ENCODE results near the gene STT3B. TPM values are rescaled to one million over a fixed set of nuclear protein-coding genes. Genes with fewer than 3 reads are reported as not detected.

The STT3B gene
- total RNA-seq, 2 donors from 2014 or later: 44.5 to 65.1 TPM

DNA sequence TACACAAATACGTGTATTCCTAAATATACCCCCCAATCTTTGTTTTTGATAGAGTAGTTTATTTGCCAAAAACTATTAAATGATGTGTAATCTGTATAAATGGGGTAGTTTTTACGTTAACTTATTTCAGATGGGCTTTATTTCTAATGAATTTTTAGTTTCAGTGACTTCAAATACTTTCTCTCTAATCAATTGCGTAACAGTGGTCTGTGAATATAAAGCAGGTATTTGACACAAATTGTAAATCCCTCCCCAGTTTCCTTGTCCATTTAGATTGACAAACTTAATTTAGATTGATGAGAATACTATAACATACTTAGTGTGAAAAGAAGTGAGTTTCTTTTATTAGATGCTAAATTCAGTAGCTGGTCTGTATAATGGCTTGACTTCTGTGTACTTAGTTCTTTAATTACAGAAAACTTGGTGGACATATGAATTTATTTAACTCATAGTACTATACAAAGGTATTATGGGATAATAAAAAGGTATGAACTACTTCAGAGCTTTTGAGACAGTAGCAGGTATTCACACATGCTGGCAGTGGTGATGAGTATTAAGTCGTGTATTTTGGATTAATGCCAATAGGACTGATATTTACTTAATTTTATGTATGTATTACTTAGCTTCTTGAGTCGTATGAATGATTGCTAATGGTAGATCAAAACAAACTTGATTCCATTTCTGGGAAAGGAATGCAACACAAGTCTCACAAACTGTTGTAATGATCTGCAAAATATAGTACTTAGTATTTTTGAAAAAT lies 81.6 kb downstream of the STT3B start:
- Histone ChIP-seq H3K9me3 (no peaks in the 10 kb centered on the region), H3K36me3 (replicated peaks in 1 of 2; ENCODE audit: insufficient read depth in 1 of 2, low read depth in 2 of 2) (peaks cover 0 to 2% of the 10 kb centered on the region in 2 donors), H3K4me1 (peaks cover 21% of the 10 kb centered on the region), H3K27me3 (no peaks in the 10 kb centered on the region), H3K27ac (no peak overlapping the region), H3K4me3 (no peak overlapping the region)
- DNase-seq: no peak
- intact Hi-C loops (cut with DNase I): no loop called here
- ATAC-seq: no peak
- 61 to 69% methylated on average over 5 of the region's 5 CpGs for WGBS, 2 donors
- TF ChIP-seq, protein P1, sequence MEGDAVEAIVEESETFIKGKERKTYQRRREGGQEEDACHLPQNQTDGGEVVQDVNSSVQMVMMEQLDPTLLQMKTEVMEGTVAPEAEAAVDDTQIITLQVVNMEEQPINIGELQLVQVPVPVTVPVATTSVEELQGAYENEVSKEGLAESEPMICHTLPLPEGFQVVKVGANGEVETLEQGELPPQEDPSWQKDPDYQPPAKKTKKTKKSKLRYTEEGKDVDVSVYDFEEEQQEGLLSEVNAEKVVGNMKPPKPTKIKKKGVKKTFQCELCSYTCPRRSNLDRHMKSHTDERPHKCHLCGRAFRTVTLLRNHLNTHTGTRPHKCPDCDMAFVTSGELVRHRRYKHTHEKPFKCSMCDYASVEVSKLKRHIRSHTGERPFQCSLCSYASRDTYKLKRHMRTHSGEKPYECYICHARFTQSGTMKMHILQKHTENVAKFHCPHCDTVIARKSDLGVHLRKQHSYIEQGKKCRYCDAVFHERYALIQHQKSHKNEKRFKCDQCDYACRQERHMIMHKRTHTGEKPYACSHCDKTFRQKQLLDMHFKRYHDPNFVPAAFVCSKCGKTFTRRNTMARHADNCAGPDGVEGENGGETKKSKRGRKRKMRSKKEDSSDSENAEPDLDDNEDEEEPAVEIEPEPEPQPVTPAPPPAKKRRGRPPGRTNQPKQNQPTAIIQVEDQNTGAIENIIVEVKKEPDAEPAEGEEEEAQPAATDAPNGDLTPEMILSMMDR (IDR thresholded peaks at IDR 0.05): no peak
- TF ChIP-seq POLR2A (IDR thresholded peaks at IDR 0.05): no peak

DNA sequence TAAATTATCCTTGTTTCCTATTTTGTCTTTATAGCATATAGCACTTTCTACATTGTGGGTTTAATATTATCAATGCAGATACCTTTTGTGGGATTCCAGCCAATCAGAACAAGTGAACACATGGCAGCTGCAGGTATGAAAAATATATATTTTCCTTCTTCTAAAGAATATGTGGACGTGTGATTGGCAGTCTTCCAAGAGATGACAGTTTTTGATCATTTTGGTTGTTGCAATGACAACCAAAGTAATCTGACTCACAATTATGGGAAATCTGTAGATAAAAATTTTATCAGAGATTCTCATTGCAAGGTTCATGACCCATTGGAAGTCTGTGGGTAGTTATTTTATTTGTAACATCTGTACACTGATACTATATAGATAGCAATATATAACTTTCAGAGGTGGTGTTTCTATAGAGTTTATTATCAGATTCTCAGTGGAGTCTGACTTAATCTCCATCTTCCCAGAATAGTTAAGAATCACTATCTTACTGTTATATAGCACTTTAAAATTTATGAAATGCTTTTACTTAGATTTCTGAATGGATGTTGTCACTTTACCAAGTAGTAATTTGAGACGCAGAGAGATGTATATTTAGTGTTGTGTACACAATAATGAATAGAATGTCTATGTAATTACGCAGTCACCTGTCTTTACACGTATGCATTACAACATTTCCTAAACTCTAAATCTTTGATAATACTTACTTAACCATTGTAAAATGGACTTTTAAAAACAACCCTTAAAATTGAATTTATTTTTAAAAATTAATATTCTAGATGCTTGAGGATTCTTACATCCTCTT lies 82.5 kb downstream of the STT3B start:
- DNase-seq: no peak
- Histone ChIP-seq H3K27me3 (no peaks in the 10 kb centered on the region), H3K4me1 (peaks cover 21% of the 10 kb centered on the region), H3K4me3 (no peak overlapping the region), H3K27ac (no peak overlapping the region), H3K36me3 (replicated peaks in 1 of 2; ENCODE audit: insufficient read depth in 1 of 2, low read depth in 2 of 2) (peaks cover 0 to 2% of the 10 kb centered on the region in 2 donors), H3K9me3 (no peaks in the 10 kb centered on the region)
- 67 to 80% methylated on average over 4 of the region's 4 CpGs for WGBS, 2 donors
- intact Hi-C loops (cut with DNase I): no loop called here
- no peak for ATAC-seq
- TF ChIP-seq, protein P1 (IDR thresholded peaks at IDR 0.05): no peak
- no peak for TF ChIP-seq POLR2A (IDR thresholded peaks at IDR 0.05)

DNA sequence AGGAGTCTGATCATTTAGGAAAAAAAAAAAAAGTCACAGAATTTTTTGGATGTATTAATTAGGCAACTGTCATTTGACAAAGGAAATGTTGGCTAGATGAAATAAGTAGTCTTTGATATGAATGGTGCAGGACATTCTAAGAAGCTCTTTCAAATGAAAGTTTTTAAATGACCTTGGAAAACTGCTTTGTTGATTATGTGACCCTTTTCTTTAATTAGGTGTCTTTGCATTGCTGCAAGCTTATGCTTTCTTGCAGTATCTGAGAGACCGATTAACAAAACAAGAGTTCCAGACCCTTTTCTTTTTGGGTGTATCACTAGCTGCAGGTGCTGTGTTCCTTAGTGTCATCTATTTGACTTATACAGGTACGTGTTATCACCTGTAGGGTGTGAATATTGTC lies 84.0 kb downstream of the STT3B start:
- H3K9me3 ChIP-seq: no peaks in the 10 kb centered on the region
- H3K36me3 ChIP-seq (replicated peaks in 1 of 2; ENCODE audit: insufficient read depth in 1 of 2, low read depth in 2 of 2): peaks cover 0 to 4% of the 10 kb centered on the region in 2 donors
- intact Hi-C loops (cut with DNase I): no loop called here
- no peak for ATAC-seq
- no peak overlapping the region for H3K4me3 ChIP-seq
- H3K27ac ChIP-seq: no peak overlapping the region
- H3K27me3 ChIP-seq: no peaks in the 10 kb centered on the region
- WGBS, 2 donors: 83 to 95% methylated on average over 2 of the region's 2 CpGs
- H3K4me1 ChIP-seq: peaks cover 21% of the 10 kb centered on the region
- DNase-seq: no peak
- no peak for TF ChIP-seq POLR2A (IDR thresholded peaks at IDR 0.05)
- TF ChIP-seq, protein P1 (IDR thresholded peaks at IDR 0.05): no peak

DNA sequence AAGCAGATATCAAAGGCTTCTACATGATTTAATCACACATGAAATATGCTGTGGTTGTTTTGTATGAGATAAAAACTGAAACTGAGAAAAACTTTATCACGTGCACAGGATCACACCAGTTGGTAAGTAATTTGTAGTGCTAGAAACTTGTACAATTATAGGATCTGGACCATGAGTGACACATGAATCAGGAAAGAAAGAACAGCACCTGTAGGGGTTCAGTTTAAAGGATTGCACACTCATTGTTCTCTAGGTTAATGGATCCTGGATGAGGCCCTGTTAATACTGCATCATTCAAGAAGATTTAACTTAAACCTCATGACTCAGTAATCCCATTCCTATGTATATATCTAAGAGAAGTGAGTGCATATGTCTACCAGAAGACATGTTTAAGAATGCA lies 87.9 kb downstream of the STT3B start:
- H3K27ac ChIP-seq: no peak overlapping the region
- DNase-seq (no peak), ATAC-seq (no peak)
- H3K9me3 ChIP-seq: no peaks in the 10 kb centered on the region
- no peaks in the 10 kb centered on the region for H3K27me3 ChIP-seq
- no peak overlapping the region for H3K4me3 ChIP-seq
- H3K36me3 ChIP-seq (replicated peaks in 1 of 2; ENCODE audit: insufficient read depth in 1 of 2, low read depth in 2 of 2): peaks cover 0 to 14% of the 10 kb centered on the region in 2 donors
- no peaks in the 10 kb centered on the region for H3K4me1 ChIP-seq
- 87 to 94% methylated on average over 1 of the region's 1 CpG for WGBS, 2 donors
- no peak for TF ChIP-seq POLR2A (IDR thresholded peaks at IDR 0.05)
- TF ChIP-seq, protein P1 (IDR thresholded peaks at IDR 0.05): no peak
- intact Hi-C loops (cut with DNase I): no loop called here

Data from body of pancreas (tissue), 4 donors.